Activated CD8-positive, alpha-beta memory T cell treated with anti-CD3 and anti-CD28 coated beads for 1 hour (primary cell): ENCODE results near the gene TMED4.
A peak's percentile ranks its signal among the peaks of the same experiment; 100 is the strongest.
"Not testable (repeated sequence)": the region's sequence is repeated elsewhere in the genome, so short reads cannot be mapped to it uniquely, and the experiment has no call there.

ENCODE experiments used
- DNase-seq, 2 donors: peaks; one replicate each; pipeline ENCODE4 v3.0.0-alpha.2; 2020; ENCODE audit warnings: low read depth in 1 of 2; ENCODE audit errors: extremely low read depth in 1 of 2

TMED4 gene

GRCh38 chr7:44607141-44608068 is 25.4 kb upstream of the TMED4 start:
- DNase-seq = no peak

GRCh38 chr7:44606341-44607140 is 24.5 kb upstream of the TMED4 start, which contains the start of gene OGDH:
Gene OGDH (plus strand): TSS chr7:44606627. CDS start chr7:44624344, 17,717 bp downstream.
- peak; percentile 98 to 100 for DNase-seq

GRCh38 chr7:44604941-44605340 is 22.9 kb upstream of the TMED4 start:
- DNase-seq = no peak

GRCh38 chr7:44603193-44603592 is 21.2 kb upstream of the TMED4 start:
- DNase-seq = no peak

- DNase-seq = no peak
Measured at GRCh38 chr7:44602576-44602910, 20.5 kb upstream of the TMED4 start.

GRCh38 chr7:44599222-44599621 is 17.2 kb upstream of the TMED4 start:
- DNase-seq = no peak

- DNase-seq = not testable (repeated sequence)
Measured at GRCh38 chr7:44597181-44597580, 15.2 kb upstream of the TMED4 start.

- DNase-seq = no peak
Measured at GRCh38 chr7:44595934-44596635, 14.1 kb upstream of the TMED4 start.

- no peak for DNase-seq
Measured at GRCh38 chr7:44590910-44591309, 8.9 kb upstream of the TMED4 start.

GRCh38 chr7:44587843-44588711 is 6.0 kb upstream of the TMED4 start:
- peak in 1 of 2 donors; percentile 32 for DNase-seq

GRCh38 chr7:44583146-44583865 is 1.3 kb upstream of the TMED4 start:
- DNase-seq = no peak

GRCh38 chr7:44580945-44581878 is 819 bp downstream of the TMED4 start:
- DNase-seq = no peak

GRCh38 chr7:44576228-44576627 is 5.8 kb downstream of the TMED4 start:
- DNase-seq = no peak

GRCh38 chr7:44575054-44575453 is 7.0 kb downstream of the TMED4 start:
- no peak for DNase-seq

GRCh38 chr7:44574287-44574872 is 7.7 kb downstream of the TMED4 start:
- no peak for DNase-seq

- peak; percentile 76 to 90 for DNase-seq
Measured at GRCh38 chr7:44573464-44574286, 8.4 kb downstream of the TMED4 start, which contains the start of gene DDX56. Gene DDX56 (minus strand): TSS chr7:44573908. CDS start chr7:44573895, 13 bp downstream.

GRCh38 chr7:44572771-44573170 is 9.3 kb downstream of the TMED4 start:
- DNase-seq = no peak
